ENCODE measurements around the gene SGCA. TPM values are rescaled to one million over a fixed set of nuclear protein-coding genes. Genes with fewer than 3 reads are reported as not detected.

SGCA gene
- total RNA-seq, 1 experiment from 2014 or later, result not detected

- Mint-ChIP-seq H3K27ac (ENCODE audit: low read depth, unreplicated experiment) (no peak overlapping the region), H3K27me3 (ENCODE audit: insufficient read depth, unreplicated experiment) (no peaks in the 10 kb centered on the region), H3K4me1 (ENCODE audit: insufficient read depth, unreplicated experiment) (peaks cover 53% of the 10 kb centered on the region), H3K36me3 (ENCODE audit: insufficient read depth, unreplicated experiment) (peaks cover 2% of the 10 kb centered on the region), H3K9me3 (ENCODE audit: unreplicated experiment) (no peaks in the 10 kb centered on the region), H3K4me3 (ENCODE audit: unreplicated experiment) (no peak overlapping the region)
- CTCF ChIA-PET, result interaction anchor here (0.6 kb wide), 1 partner anchor 468 kb away, joined by 3 read pairs; no protein-coding TSS in a partner anchor
- intact Hi-C loops (cut with micrococcal nuclease), result no loop called here
- BruUV-seq (replicated peaks), result no TSS peak
- DNase-seq (ENCODE audit: unreplicated experiment), result no peak
- POLR2A ChIA-PET, result interaction anchor here (0.6 kb wide), 1 partner anchor 86 kb away, joined by 3 read pairs; no protein-coding TSS in a partner anchor
- TF ChIP-seq CTCF (IDR thresholded peaks at IDR 0.05; ENCODE audit: unreplicated experiment), result no peak
These were observed 14.3 kb downstream of the SGCA start for GRCh38 chr17:50180111-50180510.

- ChIA-PET POLR2A (interaction anchor here (0.6 to 1.1 kb wide), 2 partner anchors 19 to 86 kb away, joined by 3 read pairs; no protein-coding TSS in a partner anchor), CTCF (interaction anchor here (0.6 to 1.5 kb wide), 2 partner anchors 11 to 468 kb away, joined by 3 to 7 read pairs; no protein-coding TSS in a partner anchor)
- no peak for DNase-seq (ENCODE audit: unreplicated experiment)
- intact Hi-C loops (cut with micrococcal nuclease), result no loop called here
- no peak overlapping the region for H3K27ac Mint-ChIP-seq (ENCODE audit: low read depth, unreplicated experiment)
- no peak for TF ChIP-seq CTCF (IDR thresholded peaks at IDR 0.05; ENCODE audit: unreplicated experiment)
- no peak overlapping the region for H3K4me3 Mint-ChIP-seq (ENCODE audit: unreplicated experiment)
- no peaks in the 10 kb centered on the region for H3K9me3 Mint-ChIP-seq (ENCODE audit: unreplicated experiment)
- H3K36me3 Mint-ChIP-seq (ENCODE audit: insufficient read depth, unreplicated experiment), result peaks cover 8% of the 10 kb centered on the region
- no peaks in the 10 kb centered on the region for H3K27me3 Mint-ChIP-seq (ENCODE audit: insufficient read depth, unreplicated experiment)
- H3K4me1 Mint-ChIP-seq (ENCODE audit: insufficient read depth, unreplicated experiment), result peaks cover 53% of the 10 kb centered on the region
- no TSS peak for BruUV-seq (replicated peaks)
These were observed 14.8 kb downstream of the SGCA start for GRCh38 chr17:50180620-50181019.

GRCh38 chr17:50181144-50181543 lies 15.3 kb downstream of the SGCA start:
- Mint-ChIP-seq H3K36me3 (ENCODE audit: insufficient read depth, unreplicated experiment) (peaks cover 8% of the 10 kb centered on the region), H3K4me1 (ENCODE audit: insufficient read depth, unreplicated experiment) (peaks cover 53% of the 10 kb centered on the region), H3K27ac (ENCODE audit: low read depth, unreplicated experiment) (no peak overlapping the region), H3K27me3 (ENCODE audit: insufficient read depth, unreplicated experiment) (no peaks in the 10 kb centered on the region), H3K4me3 (ENCODE audit: unreplicated experiment) (no peak overlapping the region), H3K9me3 (ENCODE audit: unreplicated experiment) (no peaks in the 10 kb centered on the region)
- intact Hi-C loops (cut with micrococcal nuclease), result no loop called here
- POLR2A ChIA-PET, result interaction anchor here (1.1 kb wide), 1 partner anchor 19 kb away, joined by 3 read pairs; no protein-coding TSS in a partner anchor
- CTCF ChIA-PET, result interaction anchor here (0.6 to 1.5 kb wide), 5 partner anchors 9 to 51 kb away, joined by 3 to 7 read pairs (median 4); no protein-coding TSS in a partner anchor
- no TSS peak for BruUV-seq (replicated peaks)
- no peak for TF ChIP-seq CTCF (IDR thresholded peaks at IDR 0.05; ENCODE audit: unreplicated experiment)
- DNase-seq (ENCODE audit: unreplicated experiment), result no peak

GRCh38 chr17:50181591-50182560 lies 16.1 kb downstream of the SGCA start:
- peaks cover 52% of the 10 kb centered on the region for H3K4me1 Mint-ChIP-seq (ENCODE audit: insufficient read depth, unreplicated experiment)
- no peak for DNase-seq (ENCODE audit: unreplicated experiment)
- intact Hi-C loops (cut with micrococcal nuclease), result no loop called here
- H3K27me3 Mint-ChIP-seq (ENCODE audit: insufficient read depth, unreplicated experiment), result no peaks in the 10 kb centered on the region
- TF ChIP-seq CTCF (IDR thresholded peaks at IDR 0.05; ENCODE audit: unreplicated experiment), result no peak
- CTCF ChIA-PET, result interaction anchor here (0.6 to 1.5 kb wide), 7 partner anchors 9 to 50 kb away, joined by 3 to 7 read pairs (median 4); no protein-coding TSS in a partner anchor
- H3K9me3 Mint-ChIP-seq (ENCODE audit: unreplicated experiment), result no peaks in the 10 kb centered on the region
- BruUV-seq (replicated peaks), result no TSS peak
- POLR2A ChIA-PET, result interaction anchor here (0.6 to 1.1 kb wide), 3 partner anchors 18 to 115 kb away, joined by 3 to 4 read pairs (median 3); no protein-coding TSS in a partner anchor
- no peak overlapping the region for H3K4me3 Mint-ChIP-seq (ENCODE audit: unreplicated experiment)
- no peak overlapping the region for H3K27ac Mint-ChIP-seq (ENCODE audit: low read depth, unreplicated experiment)
- peaks cover 8% of the 10 kb centered on the region for H3K36me3 Mint-ChIP-seq (ENCODE audit: insufficient read depth, unreplicated experiment)
